Parathyroid adenoma (tissue), 2 donors: Measurements from ENCODE around the gene RNU4-1.
"Not testable (repeated sequence)": the region's sequence is repeated elsewhere in the genome, so short reads cannot be mapped to it uniquely, and the experiment has no call there.

Experiments used
- H2AFZ ChIP-seq: fragments of 300-600 bp; sonication (generic); one replicate; pipeline ENCODE4 v1.7.0; 2017; ENCODE audit warnings: antibody characterized with exemption, mild to moderate bottlenecking
- H3K27ac ChIP-seq: fragments of 300-600 bp; sonication (generic); one replicate; pipeline ENCODE4 v1.7.0; 2017
- H3K27me3 ChIP-seq: fragments of 300-600 bp; sonication (generic); one replicate; pipeline ENCODE4 v1.7.0; 2017; ENCODE audit warnings: low read length; ENCODE audit not compliant: control insufficient read depth, insufficient read depth
- H3K36me3 ChIP-seq: fragments of 300-600 bp; sonication (generic); one replicate; pipeline ENCODE4 v1.7.0; 2017; ENCODE audit warnings: low read length; ENCODE audit not compliant: control insufficient read depth, insufficient read depth
- H3K4me1 ChIP-seq: fragments of 300-600 bp; sonication (generic); one replicate; pipeline ENCODE4 v1.7.0; 2017; ENCODE audit warnings: control low read depth
- H3K4me2 ChIP-seq: fragments of 300-600 bp; sonication (generic); one replicate; pipeline ENCODE4 v1.7.0; 2017; ENCODE audit warnings: low read length
- H3K4me3 ChIP-seq: fragments of 300-600 bp; sonication (generic); one replicate; pipeline ENCODE4 v1.7.0; 2017; ENCODE audit warnings: low read depth, low read length
- H3K79me2 ChIP-seq: fragments of 300-600 bp; sonication (generic); one replicate; pipeline ENCODE4 v1.7.0; 2017; ENCODE audit warnings: control low read depth
- H3K9ac ChIP-seq: fragments of 300-600 bp; sonication (generic); one replicate; pipeline ENCODE4 v1.7.0; 2017; ENCODE audit warnings: mild to moderate bottlenecking
- H3K9me3 ChIP-seq: fragments of 300-600 bp; sonication (generic); one replicate; pipeline ENCODE4 v1.7.0; 2017; ENCODE audit warnings: low read length; ENCODE audit not compliant: control insufficient read depth
- CTCF ChIP-seq: fragments of 300-600 bp; sonication (generic); IDR thresholded peaks from one replicate; pipeline ENCODE4 v1.7.0; 2017; ENCODE audit warnings: antibody characterized with exemption, mild to moderate bottlenecking
- donor health status: primary hyperparathyroidism.

The RNU4-1 gene

GRCh38 chr12:120292661-120293531, at the start of gene RNU4-1:
RNU4-1 (minus strand) TSS chr12:120293237.
- Histone ChIP-seq H3K27ac (peak within 1 kb of the TSS; percentile 100), H3K27me3 (no peaks in the 10 kb centered on the region), H3K9ac (peak within 1 kb of the TSS; percentile 85), H3K9me3 (no peaks in the 10 kb centered on the region), H3K79me2 (no peaks in the 10 kb centered on the region), H3K4me1 (no peaks in the 10 kb centered on the region), H3K36me3 (no peaks in the 10 kb centered on the region), H3K4me3 (peak within 1 kb of the TSS; percentile 93), H3K4me2 (peak within 1 kb of the TSS; percentile 97), H2AFZ (peak within 1 kb of the TSS; percentile 90)
- TF ChIP-seq CTCF: no peak

- no peak for TF ChIP-seq CTCF
- Histone ChIP-seq H3K27me3 (no peaks in the 10 kb centered on the region), H3K79me2 (no peaks in the 10 kb centered on the region), H3K9ac (no peak overlapping the region), H3K36me3 (no peaks in the 10 kb centered on the region), H3K9me3 (no peaks in the 10 kb centered on the region), H2AFZ (no peak overlapping the region), H3K4me1 (no peaks in the 10 kb centered on the region), H3K27ac (no peak overlapping the region), H3K4me2 (no peak overlapping the region), H3K4me3 (no peak overlapping the region)
These were observed 49.4 kb upstream of the RNU4-1 start for GRCh38 chr12:120342175-120343038.

- H3K4me2 ChIP-seq: no peak overlapping the region
- no peak overlapping the region for H3K27ac ChIP-seq
- H3K79me2 ChIP-seq: no peaks in the 10 kb centered on the region
- no peak overlapping the region for H3K4me3 ChIP-seq
- H3K27me3 ChIP-seq: no peaks in the 10 kb centered on the region
- H3K9ac ChIP-seq: no peak overlapping the region
- no peaks in the 10 kb centered on the region for H3K9me3 ChIP-seq
- H2AFZ ChIP-seq: no peak overlapping the region
- TF ChIP-seq CTCF: no peak
- no peaks in the 10 kb centered on the region for H3K4me1 ChIP-seq
- no peaks in the 10 kb centered on the region for H3K36me3 ChIP-seq
These were observed 46.2 kb upstream of the RNU4-1 start for GRCh38 chr12:120339256-120339655.

- no peaks in the 10 kb centered on the region for H3K36me3 ChIP-seq
- H3K27me3 ChIP-seq: no peaks in the 10 kb centered on the region
- H3K4me2 ChIP-seq: no peak overlapping the region
- H3K9ac ChIP-seq: no peak overlapping the region
- H3K27ac ChIP-seq: no peak overlapping the region
- H3K4me1 ChIP-seq: no peaks in the 10 kb centered on the region
- no peak overlapping the region for H3K4me3 ChIP-seq
- TF ChIP-seq CTCF: no peak
- no peaks in the 10 kb centered on the region for H3K9me3 ChIP-seq
- H2AFZ ChIP-seq: no peak overlapping the region
- no peaks in the 10 kb centered on the region for H3K79me2 ChIP-seq
These were observed 44.7 kb upstream of the RNU4-1 start for GRCh38 chr12:120337730-120338129.

- H3K4me1 ChIP-seq, H3K9me3 ChIP-seq, H3K36me3 ChIP-seq, H3K4me2 ChIP-seq, H2AFZ ChIP-seq, H3K27ac ChIP-seq, H3K27me3 ChIP-seq, H3K79me2 ChIP-seq, H3K9ac ChIP-seq, H3K4me3 ChIP-seq: not testable (repeated sequence)
These were observed 43.4 kb upstream of the RNU4-1 start for GRCh38 chr12:120336392-120336791.
